Kidney epithelial cell (primary cell): ENCODE results near the gene ST6GALNAC3. TPM values are rescaled to one million over a fixed set of nuclear protein-coding genes. Genes with fewer than 3 reads are reported as not detected.

ENCODE experiments used
- DNase-seq: peaks from one replicate; pipeline ENCODE4 v3.0.0-alpha.2; 2010; ENCODE audit warnings: low read depth
- H3K27me3 ChIP-seq: 2 replicates; pipeline ENCODE4 v1.6.0; 2011; ENCODE audit warnings: low read length; ENCODE audit not compliant: control insufficient read depth, insufficient read depth
- H3K36me3 ChIP-seq: 2 replicates; pipeline ENCODE4 v1.5.1; 2011; ENCODE audit warnings: low read length; ENCODE audit not compliant: control insufficient read depth, insufficient read depth
- H3K4me3 ChIP-seq: 2 replicates; pipeline ENCODE4 v1.5.1; 2011; ENCODE audit warnings: low read depth, mild to moderate bottlenecking, control low read depth, low read length
- CTCF ChIP-seq: IDR thresholded peaks from 2 replicates; pipeline ENCODE4 v1.5.1; 2011; ENCODE audit warnings: mild to moderate bottlenecking, moderate library complexity, low read length, control low read depth, inconsistent platforms; ENCODE audit not compliant: insufficient read depth, poor library complexity, severe bottlenecking
- total RNA-seq: library from RNA; depleted of rRNA; stranded (reverse); fragments of >200 nt; gene quantifications from 2 replicates; pipeline ENCODE4 v1.2.3, GENCODE V29; 2015

Gene ST6GALNAC3
- total RNA-seq, 1 donor from 2014 or later: 4.1 TPM

DNA sequence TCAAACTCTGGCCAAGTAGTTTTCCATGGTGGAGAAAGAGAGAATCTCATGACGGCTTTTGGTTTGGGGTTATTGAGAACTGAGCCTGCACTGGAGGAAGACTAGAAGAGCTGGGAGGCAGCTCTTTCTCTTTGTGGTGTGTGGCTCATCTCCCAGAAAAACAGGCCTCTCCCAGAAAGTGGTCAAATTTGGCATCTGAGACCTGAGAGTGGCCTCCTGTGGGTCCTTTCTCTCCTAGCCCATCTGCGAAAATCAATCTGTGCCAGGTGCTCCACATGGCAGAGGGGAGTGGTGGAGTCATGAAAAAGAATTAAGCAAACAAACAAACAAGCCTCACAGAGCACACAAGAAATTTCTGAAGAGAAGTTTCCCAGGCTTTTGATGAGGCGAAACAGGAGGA lies 305.0 kb downstream of the ST6GALNAC3 start:
- Histone ChIP-seq H3K27me3 (no peaks in the 10 kb centered on the region), H3K4me3 (no peak overlapping the region), H3K36me3 (no peaks in the 10 kb centered on the region)
- TF ChIP-seq CTCF: no peak
- no peak for DNase-seq

DNA sequence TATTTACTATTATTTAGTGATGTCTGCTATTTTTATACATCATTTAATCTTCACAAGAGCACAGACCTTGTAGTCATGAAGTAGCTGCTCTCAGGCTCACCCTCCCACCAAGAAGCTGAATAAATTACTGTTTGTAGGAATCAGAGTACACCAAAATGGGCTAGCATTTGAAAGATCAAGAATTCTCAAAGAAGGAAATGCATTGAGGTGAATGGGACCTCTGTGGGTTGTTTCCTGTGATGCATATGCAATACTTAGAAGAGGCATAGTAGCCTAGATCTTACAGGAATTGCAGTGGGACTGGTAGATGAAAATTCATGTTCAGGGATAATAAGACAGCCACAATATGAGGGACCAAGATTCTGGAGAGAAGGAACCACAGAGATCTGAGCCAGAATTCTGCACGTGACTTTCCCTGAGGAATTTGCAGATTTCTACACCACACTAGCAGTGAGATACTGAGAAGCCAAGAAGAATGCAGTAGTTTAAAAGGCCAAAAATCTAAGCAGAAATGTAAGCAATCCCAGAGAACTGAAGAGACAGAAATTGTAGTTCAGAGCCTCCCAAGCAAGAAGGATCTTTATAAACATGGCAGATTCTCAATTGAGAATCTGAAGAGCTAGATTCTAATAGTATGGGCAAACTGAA lies 307.0 kb downstream of the ST6GALNAC3 start:
- H3K27me3 ChIP-seq: no peaks in the 10 kb centered on the region
- no peak for DNase-seq
- H3K36me3 ChIP-seq: no peaks in the 10 kb centered on the region
- no peak for TF ChIP-seq CTCF
- no peak overlapping the region for H3K4me3 ChIP-seq

DNA sequence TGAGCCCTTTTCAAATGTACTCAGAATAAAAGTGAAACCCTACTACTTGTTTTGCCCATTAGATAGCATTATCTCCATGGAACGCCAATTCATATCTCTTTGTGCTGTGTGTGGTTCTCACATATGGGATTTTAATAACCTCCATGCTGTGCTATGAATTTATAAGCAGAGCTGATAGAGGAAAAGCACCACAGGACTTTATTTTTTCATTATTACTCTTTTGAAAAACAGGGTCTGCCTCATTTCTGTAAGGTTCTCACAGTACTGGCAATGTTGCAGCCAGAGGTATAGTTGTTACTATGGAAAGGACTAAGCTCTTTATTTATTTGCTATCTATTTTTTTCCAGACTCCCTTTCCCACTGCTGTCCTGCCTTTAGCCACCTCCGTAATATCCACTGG lies 313.7 kb downstream of the ST6GALNAC3 start:
- no peak overlapping the region for H3K4me3 ChIP-seq
- no peak for DNase-seq
- H3K27me3 ChIP-seq: no peaks in the 10 kb centered on the region
- TF ChIP-seq CTCF: no peak
- H3K36me3 ChIP-seq: no peaks in the 10 kb centered on the region

- no peak for TF ChIP-seq CTCF
- no peak for DNase-seq
- Histone ChIP-seq H3K4me3 (no peak overlapping the region), H3K36me3 (no peaks in the 10 kb centered on the region), H3K27me3 (no peaks in the 10 kb centered on the region)
Measured at GRCh38 chr1:76390456-76390855, 315.9 kb downstream of the ST6GALNAC3 start.

DNA sequence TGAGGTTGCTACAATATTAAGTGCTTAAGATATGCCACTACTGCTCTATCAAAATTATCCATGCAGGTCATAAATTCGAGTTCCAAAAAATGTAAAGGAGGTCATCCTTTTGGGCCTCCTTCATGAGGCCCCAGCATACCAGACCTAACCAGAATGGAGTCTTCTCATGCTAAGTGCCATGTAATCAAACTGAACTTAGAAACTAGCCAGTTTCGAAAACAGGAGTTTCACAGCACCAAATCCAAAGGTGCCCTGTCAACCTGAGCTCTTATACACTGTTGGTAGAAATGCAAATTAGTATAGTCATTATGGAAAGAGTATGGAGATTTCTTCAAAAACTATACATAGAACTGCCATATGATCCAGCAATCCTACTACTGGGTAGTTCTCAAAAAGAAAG lies 320.5 kb downstream of the ST6GALNAC3 start:
- no peak for TF ChIP-seq CTCF
- Histone ChIP-seq H3K36me3 (no peaks in the 10 kb centered on the region), H3K4me3 (no peak overlapping the region), H3K27me3 (no peaks in the 10 kb centered on the region)
- DNase-seq: no peak

- no peak for TF ChIP-seq CTCF
- Histone ChIP-seq H3K4me3 (no peak overlapping the region), H3K27me3 (no peaks in the 10 kb centered on the region), H3K36me3 (no peaks in the 10 kb centered on the region)
- DNase-seq: no peak
Measured at GRCh38 chr1:76402128-76402527, 327.6 kb downstream of the ST6GALNAC3 start.
